Ishikawa (cell line): ENCODE data around the gene NPAS3.

ENCODE experiments used
- CEBPB ChIP-seq: IDR thresholded peaks from 2 replicates; pipeline ENCODE4 v1.6.1; 2012
- CREB1 ChIP-seq: IDR thresholded peaks from 2 replicates; pipeline ENCODE4 v1.6.1; 2012; ENCODE audit warnings: low read depth
- EGR1 ChIP-seq: IDR thresholded peaks from 2 replicates; pipeline ENCODE4 v1.6.1; 2012
- EP300 ChIP-seq: IDR thresholded peaks from 2 replicates; pipeline ENCODE4 v1.6.1; 2012; ENCODE audit warnings: borderline replicate concordance
- FOXM1 ChIP-seq: IDR thresholded peaks from 2 replicates; pipeline ENCODE4 v1.6.1; 2012; ENCODE audit warnings: low read depth, borderline replicate concordance
- NFIC ChIP-seq: IDR thresholded peaks from 2 replicates; pipeline ENCODE4 v1.6.1; 2012
- RAD21 ChIP-seq: IDR thresholded peaks from 2 replicates; pipeline ENCODE4 v1.6.1; 2012; ENCODE audit warnings: low read depth
- REST ChIP-seq: IDR thresholded peaks from 2 replicates; pipeline ENCODE4 v1.6.1; 2012; ENCODE audit warnings: low read depth, mild to moderate bottlenecking
- TAF1 ChIP-seq: IDR thresholded peaks from 2 replicates; pipeline ENCODE4 v1.6.1; 2012; ENCODE audit warnings: low read depth, mild to moderate bottlenecking
- TCF12 ChIP-seq: IDR thresholded peaks from 2 replicates; pipeline ENCODE4 v1.6.1; 2012; ENCODE audit warnings: low read depth
- TEAD4 ChIP-seq: IDR thresholded peaks from 2 replicates; pipeline ENCODE4 v1.6.1; 2012
- YY1 ChIP-seq: IDR thresholded peaks from 2 replicates; pipeline ENCODE4 v1.6.1; 2012; ENCODE audit warnings: low read depth
- ZBTB7A ChIP-seq: IDR thresholded peaks from 2 replicates; pipeline ENCODE4 v1.6.1; 2012; ENCODE audit warnings: low read depth
- TF ChIP-seq, protein P1 (sequence below): IDR thresholded peaks from 2 replicates; pipeline ENCODE4 v1.6.1; 2012
- TF ChIP-seq, protein P2 (sequence below): IDR thresholded peaks from 2 replicates; pipeline ENCODE4 v1.6.1; 2012

The NPAS3 gene

GRCh38 chr14:33764876-33765650 lies 826.4 kb downstream of the NPAS3 start:
- TF ChIP-seq CEBPB (no peak), REST (no peak), ZBTB7A (no peak), NFIC (no peak), RAD21 (no peak), YY1 (no peak), CREB1 (no peak), TAF1 (no peak), EGR1 (no peak), TEAD4 (no peak)
- TF ChIP-seq, protein P1, sequence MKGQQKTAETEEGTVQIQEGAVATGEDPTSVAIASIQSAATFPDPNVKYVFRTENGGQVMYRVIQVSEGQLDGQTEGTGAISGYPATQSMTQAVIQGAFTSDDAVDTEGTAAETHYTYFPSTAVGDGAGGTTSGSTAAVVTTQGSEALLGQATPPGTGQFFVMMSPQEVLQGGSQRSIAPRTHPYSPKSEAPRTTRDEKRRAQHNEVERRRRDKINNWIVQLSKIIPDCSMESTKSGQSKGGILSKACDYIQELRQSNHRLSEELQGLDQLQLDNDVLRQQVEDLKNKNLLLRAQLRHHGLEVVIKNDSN, result no peak

DNA sequence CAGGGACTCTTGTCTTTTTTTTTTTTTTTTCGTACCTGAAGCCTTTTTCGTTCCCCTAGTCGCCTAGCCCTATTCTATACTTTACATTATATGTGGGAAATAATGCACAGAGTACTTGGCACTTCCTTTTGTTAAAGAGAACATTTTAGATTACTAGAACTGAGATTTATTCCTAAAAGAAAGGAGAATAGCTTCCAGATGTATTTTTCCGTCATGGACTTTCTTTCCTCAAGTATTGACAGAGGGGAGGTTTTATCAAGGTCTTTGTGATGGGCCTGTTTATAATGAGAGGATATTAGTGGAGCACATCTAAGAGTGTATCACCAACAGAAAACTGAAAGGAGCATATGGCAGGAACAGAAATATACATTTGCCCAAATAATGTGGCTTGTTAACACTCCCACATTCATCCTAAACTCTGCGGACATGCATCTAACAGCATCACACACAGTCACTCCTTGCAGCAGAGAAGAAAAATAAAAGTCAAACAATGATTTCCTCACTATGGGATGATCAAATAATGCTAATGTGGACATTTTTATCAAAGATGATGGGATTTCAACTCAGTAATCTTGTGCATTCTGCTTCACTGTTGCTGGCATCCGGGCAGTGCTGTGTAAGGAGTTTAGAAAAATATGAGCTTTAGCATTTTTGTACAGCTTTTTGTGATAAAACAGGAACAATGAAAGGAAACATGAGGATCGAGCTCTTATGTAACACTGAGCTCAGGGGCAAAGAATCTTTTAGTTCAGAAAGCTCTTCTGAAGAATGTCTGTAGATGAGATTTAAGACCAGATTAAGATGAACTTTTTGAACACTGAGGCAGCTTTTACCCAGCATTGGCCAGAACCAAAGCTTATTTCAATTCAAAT lies 829.1 kb downstream of the NPAS3 start:
- no peak for TF ChIP-seq RAD21
- no peak for TF ChIP-seq NFIC
- TF ChIP-seq TEAD4, result no peak
- TF ChIP-seq TAF1, result no peak
- no peak for TF ChIP-seq YY1
- TF ChIP-seq CREB1, result no peak
- no peak for TF ChIP-seq EP300
- no peak for TF ChIP-seq EGR1
- no peak for TF ChIP-seq FOXM1
- TF ChIP-seq REST, result no peak
- TF ChIP-seq, protein P1, result no peak
- TF ChIP-seq, protein P2, sequence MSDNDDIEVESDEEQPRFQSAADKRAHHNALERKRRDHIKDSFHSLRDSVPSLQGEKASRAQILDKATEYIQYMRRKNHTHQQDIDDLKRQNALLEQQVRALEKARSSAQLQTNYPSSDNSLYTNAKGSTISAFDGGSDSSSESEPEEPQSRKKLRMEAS, result no peak
- no peak for TF ChIP-seq TCF12

- TF ChIP-seq NFIC (no peak), CREB1 (no peak), TEAD4 (no peak), TAF1 (no peak), RAD21 (no peak)
Measured at GRCh38 chr14:33768458-33768830, 829.8 kb downstream of the NPAS3 start.

DNA sequence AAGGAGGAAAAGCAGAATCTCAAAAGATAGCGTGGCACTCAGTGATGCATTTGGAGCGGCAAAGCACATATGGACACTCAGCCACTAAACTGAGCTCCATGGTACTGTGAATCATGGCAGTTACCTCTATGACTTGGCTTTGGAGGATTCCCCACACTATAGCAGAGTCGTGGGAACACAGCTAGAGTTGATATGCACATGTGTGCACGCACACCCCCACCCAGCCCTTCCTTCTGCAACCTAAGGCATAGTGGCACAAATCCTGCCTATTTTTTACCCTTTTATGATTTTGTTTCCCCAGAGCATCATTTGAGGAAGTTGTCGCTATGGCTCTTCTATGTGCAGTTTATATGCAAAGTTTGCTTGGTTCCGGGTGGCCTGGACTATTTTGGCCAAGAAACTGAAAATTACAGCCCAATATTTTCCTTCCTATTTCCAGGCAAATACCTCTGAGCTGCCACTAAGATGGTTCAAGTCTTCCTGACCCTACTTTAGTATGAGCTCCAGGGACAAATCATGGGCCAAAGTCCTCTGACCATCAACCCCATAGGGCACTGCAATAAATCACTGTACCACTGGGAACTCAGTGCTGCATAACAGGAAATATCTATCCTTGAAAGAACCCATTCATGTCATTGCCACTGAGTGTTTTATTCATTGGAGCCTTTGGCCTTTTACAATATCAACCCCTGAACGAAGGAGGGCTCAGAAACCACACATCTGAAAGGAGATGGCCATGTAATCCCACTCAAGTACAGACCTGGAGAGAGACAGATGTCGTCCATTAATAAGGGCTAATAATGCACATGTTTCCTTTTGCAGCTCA lies 834.7 kb downstream of the NPAS3 start:
- TF ChIP-seq, protein P2, result no peak
- TF ChIP-seq TAF1 (no peak), TCF12 (no peak), NFIC (no peak), YY1 (no peak), FOXM1 (no peak), ZBTB7A (no peak), CEBPB (no peak), TEAD4 (no peak), REST (no peak), EP300 (no peak), RAD21 (no peak), CREB1 (no peak), EGR1 (no peak)
- TF ChIP-seq, protein P1, result no peak
